ENCODE data around the gene CBX6.

DNA sequence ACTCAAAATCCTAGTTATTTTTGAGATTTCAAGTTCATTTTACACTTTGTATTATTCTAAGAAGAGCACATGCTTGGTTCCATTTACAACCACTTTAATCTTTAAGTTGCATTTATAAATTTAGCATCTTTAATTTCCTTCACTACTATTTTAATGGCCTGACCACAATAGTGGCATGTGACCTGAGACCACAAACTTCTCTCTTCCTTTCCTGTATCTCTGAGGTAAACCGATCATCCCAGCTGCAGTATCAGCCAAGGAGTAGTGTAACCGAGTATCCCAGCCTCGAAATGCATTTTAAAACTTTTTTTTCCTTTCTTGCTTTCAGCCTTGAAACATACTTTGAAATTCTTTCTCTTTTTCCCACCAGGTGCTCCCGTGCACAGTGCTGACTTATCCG is 28.7 kb upstream of the CBX6 start:
- TF ChIP-seq, protein P1, sequence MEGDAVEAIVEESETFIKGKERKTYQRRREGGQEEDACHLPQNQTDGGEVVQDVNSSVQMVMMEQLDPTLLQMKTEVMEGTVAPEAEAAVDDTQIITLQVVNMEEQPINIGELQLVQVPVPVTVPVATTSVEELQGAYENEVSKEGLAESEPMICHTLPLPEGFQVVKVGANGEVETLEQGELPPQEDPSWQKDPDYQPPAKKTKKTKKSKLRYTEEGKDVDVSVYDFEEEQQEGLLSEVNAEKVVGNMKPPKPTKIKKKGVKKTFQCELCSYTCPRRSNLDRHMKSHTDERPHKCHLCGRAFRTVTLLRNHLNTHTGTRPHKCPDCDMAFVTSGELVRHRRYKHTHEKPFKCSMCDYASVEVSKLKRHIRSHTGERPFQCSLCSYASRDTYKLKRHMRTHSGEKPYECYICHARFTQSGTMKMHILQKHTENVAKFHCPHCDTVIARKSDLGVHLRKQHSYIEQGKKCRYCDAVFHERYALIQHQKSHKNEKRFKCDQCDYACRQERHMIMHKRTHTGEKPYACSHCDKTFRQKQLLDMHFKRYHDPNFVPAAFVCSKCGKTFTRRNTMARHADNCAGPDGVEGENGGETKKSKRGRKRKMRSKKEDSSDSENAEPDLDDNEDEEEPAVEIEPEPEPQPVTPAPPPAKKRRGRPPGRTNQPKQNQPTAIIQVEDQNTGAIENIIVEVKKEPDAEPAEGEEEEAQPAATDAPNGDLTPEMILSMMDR (conservative IDR thresholded peaks at IDR 0.05): no peak
- TF ChIP-seq EZH2 (IDR thresholded peaks at IDR 0.05; ENCODE audit: low read depth): no peak
